Measurements from ENCODE around the gene CLIC3.
"Not testable (repeated sequence)": the region's sequence is repeated elsewhere in the genome, so short reads cannot be mapped to it uniquely, and the experiment has no call there.

CLIC3 gene

GRCh38 chr9:136996361-136997292 is at the start of gene CLIC3:
Gene CLIC3 (minus strand): TSS chr9:136996568. CDS start chr9:136996543, 25 bp downstream.
- DNase-seq (ENCODE audit: low read depth in 1 of 2, low spot score in 1 of 2) = peak; percentile 20 to 28

GRCh38 chr9:137045294-137046087 is 49.1 kb upstream of the CLIC3 start:
- DNase-seq (ENCODE audit: low read depth in 1 of 2, low spot score in 1 of 2) = no peak

- no peak for DNase-seq (ENCODE audit: low read depth in 1 of 2, low spot score in 1 of 2)
Observed at GRCh38 chr9:137044502-137045177, 48.3 kb upstream of the CLIC3 start.

GRCh38 chr9:137044037-137044436 is 47.7 kb upstream of the CLIC3 start:
- DNase-seq (ENCODE audit: low read depth in 1 of 2, low spot score in 1 of 2) = no peak

- DNase-seq (ENCODE audit: low read depth in 1 of 2, low spot score in 1 of 2) = no peak
Observed at GRCh38 chr9:137042751-137043727, 46.7 kb upstream of the CLIC3 start.

- no peak for DNase-seq (ENCODE audit: low read depth in 1 of 2, low spot score in 1 of 2)
Observed at GRCh38 chr9:137041124-137041523, 44.8 kb upstream of the CLIC3 start.

GRCh38 chr9:137040568-137040967 is 44.2 kb upstream of the CLIC3 start:
- DNase-seq (ENCODE audit: low read depth in 1 of 2, low spot score in 1 of 2) = no peak

- DNase-seq (ENCODE audit: low read depth in 1 of 2, low spot score in 1 of 2) = no peak
Observed at GRCh38 chr9:137039611-137040366, 43.4 kb upstream of the CLIC3 start.

- DNase-seq (ENCODE audit: low read depth in 1 of 2, low spot score in 1 of 2) = no peak
Observed at GRCh38 chr9:137038916-137039315, 42.5 kb upstream of the CLIC3 start.

- no peak for DNase-seq (ENCODE audit: low read depth in 1 of 2, low spot score in 1 of 2)
Observed at GRCh38 chr9:137037483-137037882, 41.1 kb upstream of the CLIC3 start.

- no peak for DNase-seq (ENCODE audit: low read depth in 1 of 2, low spot score in 1 of 2)
Observed at GRCh38 chr9:137037035-137037434, 40.7 kb upstream of the CLIC3 start.

GRCh38 chr9:137035937-137036336 is 39.6 kb upstream of the CLIC3 start:
- no peak for DNase-seq (ENCODE audit: low read depth in 1 of 2, low spot score in 1 of 2)

GRCh38 chr9:137035507-137035834 is 39.1 kb upstream of the CLIC3 start:
- no peak for DNase-seq (ENCODE audit: low read depth in 1 of 2, low spot score in 1 of 2)

- peak; percentile 72 to 81 for DNase-seq (ENCODE audit: low read depth in 1 of 2, low spot score in 1 of 2)
Observed at GRCh38 chr9:137034709-137035506, 38.5 kb upstream of the CLIC3 start.

GRCh38 chr9:137034039-137034708 is 37.8 kb upstream of the CLIC3 start:
- no peak for DNase-seq (ENCODE audit: low read depth in 1 of 2, low spot score in 1 of 2)

- not testable (repeated sequence) for DNase-seq (ENCODE audit: low read depth in 1 of 2, low spot score in 1 of 2)
Observed at GRCh38 chr9:137033481-137033880, 37.1 kb upstream of the CLIC3 start.

- DNase-seq (ENCODE audit: low read depth in 1 of 2, low spot score in 1 of 2) = no peak
Observed at GRCh38 chr9:137032858-137033257, 36.5 kb upstream of the CLIC3 start.

- DNase-seq (ENCODE audit: low read depth in 1 of 2, low spot score in 1 of 2) = no peak
Observed at GRCh38 chr9:137031904-137032640, 35.7 kb upstream of the CLIC3 start, which contains the start of gene FUT7. Gene FUT7 (minus strand): TSS chr9:137032088. CDS start chr9:137031991, 97 bp downstream.

Measured in stimulated activated CD4-positive, alpha-beta T cell treated with anti-CD3 and anti-CD28 coated beads, Interleukin-15, amount 100 ng/mL, for 1 hour (primary cell).